Measurements from ENCODE around the gene ABHD12. TPM values are rescaled to one million over a fixed set of nuclear protein-coding genes. Genes with fewer than 3 reads are reported as not detected.

ABHD12 gene
- total RNA-seq, 2 donors from 2014 or later = 33.1 to 47.3 TPM

DNA sequence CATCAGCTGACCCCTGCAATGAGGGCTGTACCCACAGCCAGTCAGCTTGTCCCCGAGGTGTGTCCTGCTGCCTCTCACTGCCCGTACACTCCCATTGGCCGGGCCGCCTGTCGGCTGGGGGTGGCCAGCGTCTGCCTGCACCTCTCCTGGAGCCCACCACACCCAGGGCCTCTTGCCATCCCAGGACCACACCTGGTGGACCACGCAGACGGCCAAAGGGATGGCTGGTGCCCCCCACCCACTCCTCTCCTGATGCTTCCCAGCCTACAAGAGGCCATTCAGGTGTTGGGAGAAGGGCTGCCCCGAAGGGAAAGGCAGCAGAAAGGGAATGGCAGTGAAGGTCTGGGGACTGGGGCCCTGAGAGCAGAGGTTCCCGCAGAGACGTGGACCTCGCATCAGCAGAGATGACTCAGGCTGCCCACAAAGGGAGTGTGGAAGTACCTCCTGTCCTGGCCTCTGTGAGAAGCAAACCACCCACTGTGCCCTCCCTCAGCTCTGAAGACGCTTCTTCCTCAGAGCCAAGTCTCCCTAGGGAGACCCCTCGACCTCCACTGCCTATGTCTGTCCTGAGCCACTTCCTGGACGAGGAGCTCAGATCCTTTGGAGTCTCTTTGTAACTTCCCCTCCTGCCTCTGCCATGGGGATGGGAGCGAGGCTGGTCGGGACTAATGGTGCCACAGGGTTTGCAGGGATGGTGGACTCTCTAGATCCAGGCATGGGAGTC is 81.8 kb downstream of the ABHD12 start:
- H3K27me3 Mint-ChIP-seq = no peaks in the 10 kb centered on the region
- H3K27ac Mint-ChIP-seq = peak overlapping the region in 1 of 2 donors; percentile 51

DNA sequence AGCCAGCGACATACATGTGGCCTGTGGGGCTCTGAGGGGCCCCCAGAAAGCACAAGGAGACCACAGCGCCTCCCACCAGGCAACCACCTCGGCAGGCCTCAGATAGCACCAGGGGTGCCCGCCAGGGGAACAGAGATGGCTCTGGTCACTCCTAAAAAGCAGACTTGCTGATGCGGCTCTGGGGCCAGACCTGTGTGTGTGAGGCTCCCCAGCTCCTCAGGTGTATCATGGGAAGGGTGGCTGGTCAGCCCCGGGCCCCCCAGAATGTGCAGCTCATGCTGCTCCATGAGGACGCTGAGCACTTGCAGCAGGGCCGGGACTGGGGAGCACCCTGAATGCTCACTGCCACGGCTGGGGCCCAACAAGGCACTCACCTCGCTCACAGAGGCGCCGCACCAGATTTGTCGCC is 82.5 kb downstream of the ABHD12 start:
- H3K4me1 Mint-ChIP-seq (ENCODE audit: low read depth in 2 of 2) = peaks cover 13 to 17% of the 10 kb centered on the region in 2 donors
- ATAC-seq (no peak), DNase-seq (ENCODE audit: low spot score) (no peak)
- no peaks in the 10 kb centered on the region for H3K27me3 Mint-ChIP-seq
- no peaks in the 10 kb centered on the region for H3K9me3 Mint-ChIP-seq
- H3K36me3 Mint-ChIP-seq = no peaks in the 10 kb centered on the region
- no peak overlapping the region for H3K4me3 Mint-ChIP-seq
- no peak overlapping the region for H3K27ac Mint-ChIP-seq

More for the DNA sequence above, 81.8 kb downstream of the ABHD12 start:
- H3K4me1 Mint-ChIP-seq (ENCODE audit: low read depth in 2 of 2) = peaks cover 13 to 23% of the 10 kb centered on the region in 2 donors
- no peak overlapping the region for H3K4me3 Mint-ChIP-seq
- no peaks in the 10 kb centered on the region for H3K36me3 Mint-ChIP-seq
- DNase-seq (ENCODE audit: low spot score) = no peak
- no peaks in the 10 kb centered on the region for H3K9me3 Mint-ChIP-seq
- no peak for ATAC-seq

DNA sequence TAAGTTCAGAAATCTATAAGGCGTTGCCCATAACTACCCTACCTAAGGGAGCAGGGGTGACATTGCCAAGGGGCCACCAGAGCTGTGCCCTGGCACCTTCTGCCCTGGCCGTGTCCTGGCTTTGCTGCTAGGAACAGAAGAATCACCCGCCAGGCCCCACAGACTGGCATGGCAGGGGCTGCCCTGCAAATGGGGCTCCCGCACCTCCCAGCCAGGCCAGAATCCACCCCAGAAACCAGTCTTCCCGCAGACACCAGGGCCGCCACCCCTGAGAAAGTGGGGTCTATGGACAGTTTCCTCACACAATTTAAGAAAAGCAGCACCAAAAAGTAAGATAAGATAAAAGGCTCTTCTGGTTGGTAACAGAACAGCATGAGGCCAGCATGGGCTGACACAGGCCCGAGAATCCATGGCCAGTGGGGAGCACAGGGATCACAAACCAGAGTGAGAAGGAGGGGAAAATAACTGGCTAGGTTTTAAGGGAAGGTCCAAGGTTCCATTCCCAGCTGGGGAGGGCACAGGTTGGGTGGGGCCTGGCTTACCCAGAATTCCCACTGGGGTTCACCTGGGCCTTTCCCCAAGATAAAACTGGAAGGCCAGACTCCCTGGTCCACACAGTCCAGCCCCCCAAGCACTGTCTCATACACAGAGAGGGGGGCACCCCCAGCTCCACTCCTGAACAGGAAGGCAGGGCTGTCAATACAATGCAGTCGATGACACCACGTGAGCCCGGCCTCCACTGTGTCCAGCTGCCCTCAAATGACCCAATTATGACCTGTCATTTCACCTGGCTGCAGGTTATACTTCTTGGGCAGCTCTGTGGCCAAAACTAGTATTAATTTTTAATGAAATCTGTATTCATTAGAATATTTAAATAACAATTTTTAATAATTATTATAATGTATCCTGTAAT is 83.4 kb downstream of the ABHD12 start:
- ATAC-seq = no peak
- no peaks in the 10 kb centered on the region for H3K36me3 Mint-ChIP-seq
- no peaks in the 10 kb centered on the region for H3K9me3 Mint-ChIP-seq
- H3K4me1 Mint-ChIP-seq (ENCODE audit: low read depth in 2 of 2) = peaks cover 13 to 16% of the 10 kb centered on the region in 2 donors
- no peak overlapping the region for H3K27ac Mint-ChIP-seq
- DNase-seq (ENCODE audit: low spot score) = no peak
- no peak overlapping the region for H3K4me3 Mint-ChIP-seq
- H3K27me3 Mint-ChIP-seq = no peaks in the 10 kb centered on the region

DNA sequence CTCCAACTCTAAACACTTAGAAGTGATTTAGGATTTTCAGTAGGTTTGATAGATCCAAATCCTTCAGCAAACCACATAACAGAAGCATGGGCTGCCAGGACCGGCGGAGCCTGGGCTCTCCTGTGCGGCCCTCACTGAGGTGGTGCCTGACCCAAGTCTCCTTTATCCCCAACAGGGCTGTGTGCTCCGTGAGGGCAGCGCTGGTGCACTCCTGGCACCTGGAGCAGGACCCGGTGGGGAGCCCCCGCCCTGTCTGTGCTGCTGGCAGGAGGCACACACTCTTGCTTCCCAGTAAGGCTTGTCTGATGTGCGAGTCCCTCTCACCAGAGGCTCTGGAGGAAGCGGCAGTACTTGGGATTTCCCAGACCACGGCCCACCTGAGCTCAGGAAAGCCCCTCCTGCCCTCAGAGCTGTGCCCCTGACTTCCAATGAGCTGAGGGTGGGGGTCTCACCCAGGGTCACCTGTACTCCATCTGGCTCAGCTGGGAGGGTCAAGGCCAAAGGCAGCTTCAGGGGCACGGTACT is 86.5 kb downstream of the ABHD12 start:
- no peaks in the 10 kb centered on the region for H3K4me1 Mint-ChIP-seq (ENCODE audit: low read depth in 2 of 2)
- no peaks in the 10 kb centered on the region for H3K27me3 Mint-ChIP-seq
- H3K9me3 Mint-ChIP-seq = no peaks in the 10 kb centered on the region
- ATAC-seq (no peak), DNase-seq (ENCODE audit: low spot score) (no peak)
- no peak overlapping the region for H3K4me3 Mint-ChIP-seq
- no peak overlapping the region for H3K27ac Mint-ChIP-seq
- no peaks in the 10 kb centered on the region for H3K36me3 Mint-ChIP-seq

DNA sequence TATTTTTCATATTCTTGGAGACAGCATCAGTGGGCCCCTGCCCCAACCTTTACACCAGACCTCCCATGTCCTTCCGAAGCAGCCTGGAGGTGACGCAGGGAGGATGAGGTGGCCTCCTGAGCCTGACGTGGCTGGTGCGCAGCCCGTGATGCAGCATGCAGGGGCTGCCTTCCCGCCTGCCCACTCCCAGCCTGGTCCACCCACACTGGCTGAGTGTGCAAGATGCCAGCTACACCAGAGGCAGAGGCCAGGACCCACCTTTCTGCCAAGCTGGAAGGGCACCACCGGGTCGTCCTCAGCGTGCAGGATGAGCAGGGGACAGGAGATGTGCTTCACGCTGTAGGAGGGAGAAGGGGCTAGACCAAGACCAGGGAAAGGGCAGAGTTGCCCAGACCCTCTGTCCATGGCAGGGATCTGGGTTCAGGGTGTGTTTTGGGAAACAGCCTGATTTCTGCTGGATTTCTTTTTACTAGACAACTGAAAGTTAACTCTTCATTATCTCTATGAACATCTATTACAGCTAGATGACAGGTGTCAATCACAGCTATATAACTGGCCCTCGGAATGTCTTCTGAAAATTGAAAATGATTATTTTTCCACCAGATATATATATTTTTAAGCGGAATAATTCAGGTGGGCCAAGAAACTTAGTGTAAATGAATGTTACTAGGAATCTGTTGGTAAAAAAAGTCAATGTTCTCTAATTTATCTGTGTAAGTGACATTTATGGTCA is 87.2 kb downstream of the ABHD12 start:
- peak overlapping the region in 1 of 2 donors; percentile 29 for H3K27ac Mint-ChIP-seq
- no peak overlapping the region for H3K4me3 Mint-ChIP-seq
- no peaks in the 10 kb centered on the region for H3K4me1 Mint-ChIP-seq (ENCODE audit: low read depth in 2 of 2)
- ATAC-seq (no peak), DNase-seq (ENCODE audit: low spot score) (no peak)
- H3K27me3 Mint-ChIP-seq = no peaks in the 10 kb centered on the region
- H3K9me3 Mint-ChIP-seq = no peaks in the 10 kb centered on the region
- H3K36me3 Mint-ChIP-seq = no peaks in the 10 kb centered on the region

DNA sequence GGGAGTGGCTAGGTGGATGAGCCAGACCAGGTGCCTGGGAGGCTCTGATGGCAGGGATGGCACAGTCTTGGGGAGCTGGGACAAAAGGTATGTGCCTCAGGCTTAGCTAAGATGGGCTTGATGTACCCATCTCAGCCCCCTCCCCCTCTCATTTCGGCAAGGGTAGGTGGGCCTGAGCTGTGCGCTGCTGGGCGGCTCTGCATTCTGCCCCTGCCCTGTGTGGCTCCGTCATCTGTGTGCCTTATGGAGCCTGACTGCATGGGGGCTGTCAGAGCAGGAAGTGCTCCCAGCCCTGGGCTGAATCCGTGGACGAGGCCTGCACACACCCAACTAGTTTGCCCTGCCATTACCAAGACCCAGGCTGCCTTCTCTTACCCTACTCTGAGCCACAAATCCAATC is 88.0 kb downstream of the ABHD12 start:
- DNase-seq (ENCODE audit: low spot score) = no peak
- no peaks in the 10 kb centered on the region for H3K36me3 Mint-ChIP-seq
- H3K4me1 Mint-ChIP-seq (ENCODE audit: low read depth in 2 of 2) = no peaks in the 10 kb centered on the region
- ATAC-seq = no peak
- peak overlapping the region in 1 of 2 donors; percentile 29 for H3K27ac Mint-ChIP-seq
- no peaks in the 10 kb centered on the region for H3K9me3 Mint-ChIP-seq
- H3K27me3 Mint-ChIP-seq = no peaks in the 10 kb centered on the region
- no peak overlapping the region for H3K4me3 Mint-ChIP-seq

DNA sequence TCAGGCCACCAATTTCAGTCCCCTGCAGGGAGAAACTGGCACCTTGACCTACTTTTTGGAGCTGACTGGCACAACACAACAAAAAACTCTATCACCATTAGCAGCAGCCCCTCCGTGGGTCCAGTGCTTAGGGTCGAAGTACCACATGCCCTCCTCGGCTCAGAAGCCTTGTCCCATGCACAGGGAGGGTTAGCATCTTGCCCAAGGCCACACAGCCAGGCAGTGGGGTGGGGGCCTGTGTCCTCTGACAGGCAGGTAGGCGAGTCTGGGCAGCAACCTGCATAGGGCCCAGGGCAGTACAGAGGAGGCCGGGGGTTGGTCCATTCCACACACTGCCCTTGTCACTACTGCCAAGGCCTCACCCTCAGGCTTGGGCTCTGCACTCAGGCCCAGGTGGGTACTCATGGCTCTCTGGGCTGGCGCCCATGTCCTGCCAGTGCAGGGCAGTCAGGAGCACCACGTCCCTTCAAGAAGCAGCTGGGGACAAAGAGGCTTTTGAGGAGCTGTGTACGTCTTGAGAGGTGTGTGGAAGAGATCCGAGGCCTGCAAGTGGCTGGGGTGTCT is 89.2 kb downstream of the ABHD12 start:
- Mint-ChIP-seq H3K27ac (no peak overlapping the region), H3K9me3 (no peaks in the 10 kb centered on the region), H3K27me3 (no peaks in the 10 kb centered on the region), H3K4me3 (no peak overlapping the region), H3K36me3 (no peaks in the 10 kb centered on the region), H3K4me1 (ENCODE audit: low read depth in 2 of 2) (no peaks in the 10 kb centered on the region)
- DNase-seq (ENCODE audit: low spot score) = no peak
- peak in 1 of 2 donors; percentile 40 for ATAC-seq

DNA sequence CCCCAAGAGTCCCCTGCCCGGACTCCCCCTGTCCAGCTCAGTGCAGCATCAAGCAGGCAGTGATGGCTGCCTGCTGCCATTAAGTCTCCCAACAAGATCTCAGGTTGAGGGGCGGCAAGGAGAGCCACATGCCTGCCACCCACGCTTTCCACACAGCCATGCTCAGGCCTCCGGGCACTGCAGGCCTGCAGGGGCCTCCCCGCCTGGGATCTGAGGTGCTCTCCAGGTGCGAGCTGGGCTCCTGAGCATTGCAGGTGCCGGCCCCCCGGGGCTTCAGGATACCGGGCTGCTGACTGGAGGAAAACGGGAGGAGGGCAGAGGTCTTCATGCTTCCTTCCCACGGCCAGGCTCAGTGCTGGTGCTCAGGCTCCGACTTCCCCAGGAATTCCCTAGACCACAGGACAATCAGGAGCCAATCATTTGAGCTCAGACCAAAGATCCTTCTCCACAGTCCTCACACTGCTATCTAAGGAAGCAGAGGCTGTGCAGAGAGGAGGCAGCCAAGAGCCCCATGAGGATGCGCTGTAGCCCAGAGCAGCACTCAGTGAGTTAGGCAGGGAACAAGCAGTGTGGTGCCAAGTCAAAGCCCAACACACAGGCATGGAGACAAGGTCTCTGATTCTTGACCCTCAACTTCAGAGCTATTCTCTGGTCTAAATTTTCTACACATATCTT is 90.0 kb downstream of the ABHD12 start:
- H3K4me3 Mint-ChIP-seq = no peak overlapping the region
- H3K27ac Mint-ChIP-seq = no peak overlapping the region
- H3K27me3 Mint-ChIP-seq = no peaks in the 10 kb centered on the region
- DNase-seq (ENCODE audit: low spot score) (no peak), ATAC-seq (no peak)
- H3K4me1 Mint-ChIP-seq (ENCODE audit: low read depth in 2 of 2) = no peaks in the 10 kb centered on the region
- no peaks in the 10 kb centered on the region for H3K9me3 Mint-ChIP-seq
- H3K36me3 Mint-ChIP-seq = no peaks in the 10 kb centered on the region

DNA sequence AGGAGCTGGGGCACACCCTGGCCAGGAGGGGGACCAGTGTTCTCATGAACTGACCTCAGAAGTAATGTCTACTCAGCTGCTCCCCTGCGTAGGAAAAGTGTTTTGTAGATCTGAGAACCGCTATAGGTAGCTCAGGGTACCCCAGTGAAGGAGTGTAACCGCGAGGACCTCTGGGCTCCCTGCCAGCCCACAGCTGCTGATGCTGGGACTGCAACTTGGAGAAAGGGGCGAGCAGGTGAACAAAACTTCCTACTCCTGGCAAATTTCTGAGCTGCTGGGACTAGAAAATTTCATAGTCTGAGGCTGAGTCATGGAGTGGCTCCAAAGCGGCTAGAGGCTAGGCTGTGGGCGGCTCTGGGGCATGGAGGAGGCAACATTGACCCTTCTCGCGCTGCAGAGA is 90.8 kb downstream of the ABHD12 start:
- Mint-ChIP-seq H3K4me3 (no peak overlapping the region), H3K36me3 (no peaks in the 10 kb centered on the region), H3K27me3 (no peaks in the 10 kb centered on the region), H3K4me1 (ENCODE audit: low read depth in 2 of 2) (no peaks in the 10 kb centered on the region), H3K27ac (no peak overlapping the region), H3K9me3 (no peaks in the 10 kb centered on the region)
- no peak for ATAC-seq
- DNase-seq (ENCODE audit: low spot score) = no peak

DNA sequence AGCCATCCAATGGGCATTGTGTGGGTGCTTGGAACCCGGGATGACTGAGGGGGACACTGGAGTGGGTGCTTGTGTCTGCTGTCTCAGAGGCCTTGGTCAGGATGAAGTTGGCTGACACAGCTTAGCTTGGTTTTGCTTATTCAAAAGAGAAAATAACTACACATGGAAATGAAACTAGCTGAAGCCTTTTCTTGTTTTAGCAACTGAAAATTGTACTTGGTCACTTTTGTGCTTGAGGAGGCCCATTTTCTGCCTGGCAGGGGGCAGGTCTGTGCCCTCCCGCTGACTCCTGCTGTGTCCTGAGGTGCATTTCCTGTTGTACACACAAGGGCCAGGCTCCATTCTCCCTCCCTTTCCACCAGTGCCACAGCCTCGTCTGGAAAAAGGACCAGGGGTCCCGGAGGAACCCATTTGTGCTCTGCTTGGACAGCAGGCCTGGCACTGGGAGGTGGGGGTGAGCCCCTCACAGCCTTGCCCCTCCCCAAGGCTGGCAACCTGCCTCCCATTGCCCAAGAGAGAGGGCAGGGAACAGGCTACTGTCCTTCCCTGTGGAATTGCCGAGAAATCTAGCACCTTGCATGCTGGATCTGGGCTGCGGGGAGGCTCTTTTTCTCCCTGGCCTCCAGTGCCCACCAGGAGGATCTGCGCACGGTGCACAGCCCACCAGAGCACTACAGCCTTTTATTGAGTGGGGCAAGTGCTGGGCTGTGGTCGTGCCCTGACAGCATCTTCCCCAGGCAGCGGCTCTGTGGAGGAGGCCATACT is 93.3 kb downstream of the ABHD12 start:
- ATAC-seq (no peak), DNase-seq (ENCODE audit: low spot score) (no peak)
- Mint-ChIP-seq H3K27me3 (no peaks in the 10 kb centered on the region), H3K9me3 (no peaks in the 10 kb centered on the region), H3K36me3 (no peaks in the 10 kb centered on the region), H3K4me3 (no peak overlapping the region), H3K27ac (no peak overlapping the region), H3K4me1 (ENCODE audit: low read depth in 2 of 2) (peaks cover 0 to 3% of the 10 kb centered on the region in 2 donors)

DNA sequence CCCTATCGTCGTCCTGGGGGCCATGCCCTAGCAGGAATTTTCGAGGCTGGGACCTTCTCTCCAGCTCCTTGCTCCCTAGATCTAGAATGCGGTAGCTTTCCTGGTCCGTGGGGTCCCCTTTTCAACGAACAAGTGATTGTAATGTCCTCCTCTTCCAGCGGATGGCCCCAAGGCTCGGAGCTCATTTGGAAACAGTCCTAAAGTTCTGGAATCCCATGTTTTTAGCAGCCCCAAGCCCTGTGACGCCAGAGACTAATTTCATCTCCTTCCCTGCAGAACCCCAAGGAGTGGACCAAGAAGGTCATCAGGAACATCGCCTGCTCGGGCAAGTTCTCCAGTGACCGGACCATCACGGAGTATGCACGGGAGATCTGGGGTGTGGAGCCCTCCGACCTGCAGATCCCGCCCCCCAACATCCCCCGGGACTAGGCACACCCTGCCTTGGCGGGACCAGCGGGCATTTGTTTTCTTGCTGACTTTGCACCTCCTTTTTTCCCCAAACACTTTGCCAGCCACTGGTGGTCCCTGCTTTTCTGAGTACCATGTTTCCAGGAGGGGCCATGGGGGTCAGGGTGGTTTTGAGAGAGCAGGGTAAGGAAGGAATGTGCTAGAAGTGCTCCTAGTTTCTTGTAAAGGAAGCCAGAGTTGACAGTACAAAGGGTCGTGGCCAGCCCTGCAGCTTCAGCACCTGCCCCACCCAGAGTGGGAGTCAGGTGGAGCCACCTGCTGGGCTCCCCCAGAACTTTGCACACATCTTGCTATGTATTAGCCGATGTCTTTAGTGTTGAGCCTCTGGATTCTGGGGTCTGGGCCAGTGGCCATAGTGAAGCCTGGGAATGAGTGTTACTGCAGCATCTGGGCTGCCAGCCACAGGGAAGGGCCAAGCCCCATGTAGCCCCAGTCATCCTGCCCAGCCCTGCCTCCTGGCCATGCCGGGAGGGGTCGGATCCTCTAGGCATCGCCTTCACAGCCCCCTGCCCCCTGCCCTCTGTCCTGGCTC is 94.2 kb downstream of the ABHD12 start:
- Mint-ChIP-seq H3K27me3 (no peaks in the 10 kb centered on the region), H3K4me1 (ENCODE audit: low read depth in 2 of 2) (peaks cover 0 to 3% of the 10 kb centered on the region in 2 donors), H3K36me3 (no peaks in the 10 kb centered on the region), H3K27ac (no peak overlapping the region), H3K4me3 (no peak overlapping the region), H3K9me3 (no peaks in the 10 kb centered on the region)
- DNase-seq (ENCODE audit: low spot score) (no peak), ATAC-seq (peak in 1 of 2 donors; percentile 25)
